Measurements from ENCODE around the gene OR52A1.

OR52A1 gene

DNA sequence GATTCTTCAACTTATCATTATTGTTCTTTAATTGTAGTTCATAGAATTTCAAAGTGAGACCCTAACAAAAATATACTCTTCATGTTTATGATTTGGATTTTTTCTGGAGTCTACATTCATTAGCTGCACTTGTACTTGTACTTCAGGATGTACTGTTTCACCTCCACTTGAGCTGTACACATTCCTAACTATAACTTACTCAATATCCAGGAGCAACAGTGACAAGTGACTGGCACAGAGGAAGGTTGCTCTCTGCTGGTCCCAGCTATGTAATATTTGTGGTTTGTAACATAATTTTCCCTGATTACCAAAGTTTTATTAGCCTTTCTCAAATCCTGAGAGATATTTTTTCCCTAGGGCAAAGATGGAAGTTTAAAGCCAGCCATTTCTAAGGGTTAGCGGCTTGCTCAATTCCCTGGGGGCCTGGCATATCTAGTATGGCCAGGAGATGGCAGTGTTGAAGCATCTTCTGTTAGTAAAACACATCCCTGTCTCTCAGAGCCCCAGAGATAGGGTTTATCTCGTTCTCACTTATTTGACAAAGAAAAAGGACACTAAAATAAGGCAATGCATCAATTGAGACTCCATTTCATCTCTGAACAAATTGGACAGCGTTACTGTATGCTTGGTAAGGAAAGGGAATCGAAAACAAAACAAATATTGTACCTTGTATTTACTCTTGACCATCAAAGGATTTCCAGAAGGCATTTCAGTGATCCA lies 30.6 kb downstream of the OR52A1 start:
- H3K27ac ChIP-seq = no peak overlapping the region
- DNase-seq = peak; percentile 81
- in situ Hi-C loops (cut with HindIII; ENCODE audit: low pct_ligation_motif_present, low sequenced_read_pairs) = no loop called here
- H3K4me3 ChIP-seq (ENCODE audit: low read depth, low read length) = no peak overlapping the region
- no peaks in the 10 kb centered on the region for H3K36me3 ChIP-seq (replicated peaks)
- H3K27me3 ChIP-seq (replicated peaks) = no peaks in the 10 kb centered on the region
- peak; percentile 90 for TF ChIP-seq CTCF (IDR thresholded peaks at IDR 0.05; ENCODE audit: low read depth, low read length, missing control alignments)

GRCh38 chr11:5118893-5119292 lies 35.7 kb downstream of the OR52A1 start:
- Histone ChIP-seq H3K27ac (no peak overlapping the region), H3K4me3 (ENCODE audit: low read depth, low read length) (no peak overlapping the region), H3K36me3 (replicated peaks) (no peaks in the 10 kb centered on the region), H3K27me3 (replicated peaks) (no peaks in the 10 kb centered on the region)
- DNase-seq = no peak
- in situ Hi-C loops (cut with HindIII; ENCODE audit: low pct_ligation_motif_present, low sequenced_read_pairs) = no loop called here
- TF ChIP-seq CTCF (IDR thresholded peaks at IDR 0.05; ENCODE audit: low read depth, low read length, missing control alignments) = no peak

DNA sequence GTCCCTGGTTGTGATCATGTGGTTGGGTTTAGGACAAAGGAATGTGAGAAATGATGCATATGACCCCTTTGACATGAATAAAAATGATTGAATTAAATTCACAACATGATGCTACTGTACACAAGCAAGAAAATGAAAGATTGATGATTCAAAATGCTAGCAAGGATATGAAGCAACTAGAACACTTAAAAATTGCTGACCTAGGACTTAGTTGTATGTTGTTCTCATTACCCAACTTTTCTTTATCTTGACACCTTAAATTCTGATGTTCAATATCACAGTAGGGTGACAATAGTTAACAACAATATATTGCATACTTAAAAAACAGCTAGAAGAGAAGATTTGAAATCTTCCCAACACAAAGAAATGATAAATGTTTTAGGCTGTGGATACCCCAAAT lies 37.0 kb downstream of the OR52A1 start:
- no peak for TF ChIP-seq CTCF (IDR thresholded peaks at IDR 0.05; ENCODE audit: low read depth, low read length, missing control alignments)
- Histone ChIP-seq H3K27ac (no peak overlapping the region), H3K27me3 (replicated peaks) (no peaks in the 10 kb centered on the region), H3K4me3 (ENCODE audit: low read depth, low read length) (no peak overlapping the region), H3K36me3 (replicated peaks) (no peaks in the 10 kb centered on the region)
- in situ Hi-C loops (cut with HindIII; ENCODE audit: low pct_ligation_motif_present, low sequenced_read_pairs) = no loop called here
- DNase-seq = no peak

- H3K4me3 ChIP-seq (ENCODE audit: low read depth, low read length) = no peak overlapping the region
- DNase-seq = no peak
- in situ Hi-C loops (cut with HindIII; ENCODE audit: low pct_ligation_motif_present, low sequenced_read_pairs) = no loop called here
Observed at GRCh38 chr11:5115339-5115738, 39.2 kb downstream of the OR52A1 start.

DNA sequence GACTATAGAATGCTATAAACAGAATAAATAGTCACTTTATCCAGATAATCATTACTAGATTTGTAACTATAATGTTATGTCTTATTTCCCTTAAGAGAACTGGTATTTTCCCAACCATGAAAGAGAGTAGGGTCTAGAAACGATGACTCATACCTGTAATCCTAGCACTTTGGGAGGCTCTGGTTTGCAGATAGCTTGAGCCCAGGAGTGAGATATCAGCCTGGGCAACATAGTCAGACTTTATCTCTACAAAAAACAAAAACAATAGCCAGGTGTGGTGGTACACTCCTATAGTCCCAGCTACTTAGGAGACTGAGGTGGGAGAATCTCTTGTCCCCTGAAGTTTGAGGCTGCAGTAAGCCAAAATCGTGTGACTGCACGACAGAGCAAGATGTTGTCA lies 47.3 kb downstream of the OR52A1 start:
- Histone ChIP-seq H3K4me3 (ENCODE audit: low read depth, low read length) (no peak overlapping the region), H3K27ac (no peak overlapping the region), H3K36me3 (replicated peaks) (no peaks in the 10 kb centered on the region), H3K27me3 (replicated peaks) (no peaks in the 10 kb centered on the region)
- TF ChIP-seq CTCF (IDR thresholded peaks at IDR 0.05; ENCODE audit: low read depth, low read length, missing control alignments) = no peak
- in situ Hi-C loops (cut with HindIII; ENCODE audit: low pct_ligation_motif_present, low sequenced_read_pairs) = no loop called here
- no peak for DNase-seq

More at GRCh38 chr11:5115339-5115738, 39.2 kb downstream of the OR52A1 start:
- no peaks in the 10 kb centered on the region for H3K36me3 ChIP-seq (replicated peaks)
- no peaks in the 10 kb centered on the region for H3K27me3 ChIP-seq (replicated peaks)
- no peak for TF ChIP-seq CTCF (IDR thresholded peaks at IDR 0.05; ENCODE audit: low read depth, low read length, missing control alignments)
- no peak overlapping the region for H3K27ac ChIP-seq

- no peak for TF ChIP-seq CTCF (IDR thresholded peaks at IDR 0.05; ENCODE audit: low read depth, low read length, missing control alignments)
- DNase-seq = no peak
- in situ Hi-C loops (cut with HindIII; ENCODE audit: low pct_ligation_motif_present, low sequenced_read_pairs) = no loop called here
- Histone ChIP-seq H3K36me3 (replicated peaks) (no peaks in the 10 kb centered on the region), H3K4me3 (ENCODE audit: low read depth, low read length) (no peak overlapping the region), H3K27ac (no peak overlapping the region), H3K27me3 (replicated peaks) (no peaks in the 10 kb centered on the region)
Observed at GRCh38 chr11:5103066-5103465, 51.5 kb downstream of the OR52A1 start.

Data from brain microvascular endothelial cell (primary cell).